HepG2 (cell line): ENCODE data around the gene EIF2AK2. TPM values are rescaled to one million over a fixed set of nuclear protein-coding genes. Genes with fewer than 3 reads are reported as not detected.

Experiments
- ATF7 ChIP-seq, 2 experiments: fragments of 450-650 bp in 1 of 2; sonication (generic) in 1 of 2; formaldehyde crosslinking in 1 of 2; IDR thresholded peaks; 2 replicates each; pipeline versions ENCODE4 v1.4.0 to v1.6.1; 2016 to 2020; ENCODE audit warnings: antibody characterized with exemption in 1 of 2, mild to moderate bottlenecking in 1 of 2, missing genetic modification reagents in 1 of 2
- CC2D1A ChIP-seq: sonication (generic); formaldehyde crosslinking; IDR thresholded peaks from 2 replicates; pipeline ENCODE4 v1.8.1; 2023; ENCODE audit warnings: mild to moderate bottlenecking, missing genetic modification reagents
- CHD2 ChIP-seq: IDR thresholded peaks from 2 replicates; pipeline ENCODE4 v1.6.1; 2011; ENCODE audit warnings: low read depth, low read length, improper control_type of control experiment
- GATAD1 ChIP-seq: IDR thresholded peaks from 2 replicates; pipeline ENCODE4 v1.6.1; 2016; ENCODE audit warnings: missing genetic modification reagents, missing compliant biosample characterization
- GLI4 ChIP-seq: sonication (generic); formaldehyde crosslinking; IDR thresholded peaks from 2 replicates; pipeline ENCODE4 v1.5.1; 2020; ENCODE audit warnings: missing genetic modification reagents, mild to moderate bottlenecking, moderate library complexity, borderline replicate concordance
- KMT2A ChIP-seq: sonication (generic); formaldehyde crosslinking; IDR thresholded peaks from 2 replicates; pipeline ENCODE4 v1.4.0; 2020; ENCODE audit warnings: missing genetic modification reagents
- RXRA ChIP-seq: sonication (generic); formaldehyde crosslinking; IDR thresholded peaks from 2 replicates; pipeline ENCODE4 v1.5.1; 2020; ENCODE audit warnings: missing genetic modification reagents
- SIN3B ChIP-seq: fragments of 150-350 bp; IDR thresholded peaks from 2 replicates; pipeline ENCODE4 v1.6.1; 2014; ENCODE audit warnings: low read length
- YEATS4 ChIP-seq: sonication (generic); formaldehyde crosslinking; IDR thresholded peaks from 2 replicates; pipeline ENCODE4 v1.4.0; 2020; ENCODE audit warnings: missing genetic modification reagents, borderline replicate concordance
- ZBTB1 ChIP-seq: sonication (generic); formaldehyde crosslinking; IDR thresholded peaks from 2 replicates; pipeline ENCODE4 v1.4.0; 2020; ENCODE audit warnings: missing genetic modification reagents, borderline replicate concordance
- ZNF274 ChIP-seq: sonication (generic); formaldehyde crosslinking; IDR thresholded peaks from 2 replicates; pipeline ENCODE4 v1.5.1; 2020; ENCODE audit warnings: mild to moderate bottlenecking, missing genetic modification reagents
- ZNF30 ChIP-seq: sonication (generic); formaldehyde crosslinking; IDR thresholded peaks from 2 replicates; pipeline ENCODE4 v1.5.0; 2020; ENCODE audit warnings: mild to moderate bottlenecking, missing genetic modification reagents
- ZNF510 ChIP-seq: sonication (generic); formaldehyde crosslinking; IDR thresholded peaks from 2 replicates; pipeline ENCODE4 v1.4.0; 2020; ENCODE audit warnings: low read depth, mild to moderate bottlenecking, missing genetic modification reagents
- ZNF572 ChIP-seq: sonication (generic); formaldehyde crosslinking; IDR thresholded peaks from 2 replicates; pipeline ENCODE4 v1.5.1; 2020; ENCODE audit warnings: mild to moderate bottlenecking, missing genetic modification reagents
- ZNF724P ChIP-seq: sonication (generic); formaldehyde crosslinking; IDR thresholded peaks from 2 replicates; pipeline ENCODE4 v1.8.0; 2022; ENCODE audit warnings: missing genetic modification reagents, borderline replicate concordance
- ZNF761 ChIP-seq: sonication (generic); formaldehyde crosslinking; conservative IDR thresholded peaks from 2 replicates; pipeline ENCODE4 v1.4.0; 2020; ENCODE audit warnings: mild to moderate bottlenecking, missing genetic modification reagents
- ZNF777 ChIP-seq: sonication (generic); formaldehyde crosslinking; IDR thresholded peaks from 2 replicates; pipeline ENCODE4 v1.4.0; 2020; ENCODE audit warnings: missing genetic modification reagents
- polyA plus RNA-seq, 8 experiments: library from polyadenylated mRNA; depleted of rRNA in 3 of 8; stranded (reverse) in 7 of 8; unstranded in 1 of 8; fragments of >200 nt; fragmentation: Illumina TruSeq in 4 of 8; extraction: Trizol in 4 of 8; gene quantifications; 2 replicates each; pipeline versions ENCODE4 v1.2.1 to v1.2.3, GENCODE V29; 2011 to 2016; ENCODE audit warnings: low read depth in 4 of 8, missing spikeins in 1 of 8, mixed read lengths in 1 of 8; ENCODE audit not compliant: insufficient read depth in 1 of 8
- total RNA-seq, 5 experiments: library from RNA; depleted of rRNA; stranded (reverse); fragments of >200 nt; fragmentation: Illumina TruSeq; extraction: Trizol; gene quantifications; 2 replicates each; pipeline ENCODE4 v1.2.3, GENCODE V29; 2016; ENCODE audit warnings: low read depth in 1 of 5
- TF ChIP-seq, protein P1 (sequence below): sonication (generic); formaldehyde crosslinking; IDR thresholded peaks from 2 replicates; pipeline ENCODE4 v1.4.0; 2020; ENCODE audit warnings: missing genetic modification reagents
- TF ChIP-seq, protein P2 (sequence below): sonication (generic); formaldehyde crosslinking; IDR thresholded peaks from 2 replicates; pipeline ENCODE4 v1.4.0; 2020; ENCODE audit warnings: mild to moderate bottlenecking, missing genetic modification reagents
- TF ChIP-seq, protein P3 (sequence below): sonication (generic); formaldehyde crosslinking; IDR thresholded peaks from 2 replicates; pipeline ENCODE4 v1.4.0; 2020; ENCODE audit warnings: mild to moderate bottlenecking, missing genetic modification reagents
- TF ChIP-seq, protein P4 (sequence below): sonication (generic); formaldehyde crosslinking; IDR thresholded peaks from 2 replicates; pipeline ENCODE4 v1.4.0; 2020; ENCODE audit warnings: mild to moderate bottlenecking, missing genetic modification reagents
- TF ChIP-seq, protein P5 (sequence below): sonication (generic); formaldehyde crosslinking; IDR thresholded peaks from 2 replicates; pipeline ENCODE4 v1.9.0; 2022; ENCODE audit warnings: missing genetic modification reagents, mild to moderate bottlenecking, borderline replicate concordance

EIF2AK2 gene
- total and polyA plus RNA-seq, 2 of the 13 experiments (the other 11 are each of a cell fraction or from before 2014, with no cell fraction given), result 10.2 to 26.1 TPM

DNA sequence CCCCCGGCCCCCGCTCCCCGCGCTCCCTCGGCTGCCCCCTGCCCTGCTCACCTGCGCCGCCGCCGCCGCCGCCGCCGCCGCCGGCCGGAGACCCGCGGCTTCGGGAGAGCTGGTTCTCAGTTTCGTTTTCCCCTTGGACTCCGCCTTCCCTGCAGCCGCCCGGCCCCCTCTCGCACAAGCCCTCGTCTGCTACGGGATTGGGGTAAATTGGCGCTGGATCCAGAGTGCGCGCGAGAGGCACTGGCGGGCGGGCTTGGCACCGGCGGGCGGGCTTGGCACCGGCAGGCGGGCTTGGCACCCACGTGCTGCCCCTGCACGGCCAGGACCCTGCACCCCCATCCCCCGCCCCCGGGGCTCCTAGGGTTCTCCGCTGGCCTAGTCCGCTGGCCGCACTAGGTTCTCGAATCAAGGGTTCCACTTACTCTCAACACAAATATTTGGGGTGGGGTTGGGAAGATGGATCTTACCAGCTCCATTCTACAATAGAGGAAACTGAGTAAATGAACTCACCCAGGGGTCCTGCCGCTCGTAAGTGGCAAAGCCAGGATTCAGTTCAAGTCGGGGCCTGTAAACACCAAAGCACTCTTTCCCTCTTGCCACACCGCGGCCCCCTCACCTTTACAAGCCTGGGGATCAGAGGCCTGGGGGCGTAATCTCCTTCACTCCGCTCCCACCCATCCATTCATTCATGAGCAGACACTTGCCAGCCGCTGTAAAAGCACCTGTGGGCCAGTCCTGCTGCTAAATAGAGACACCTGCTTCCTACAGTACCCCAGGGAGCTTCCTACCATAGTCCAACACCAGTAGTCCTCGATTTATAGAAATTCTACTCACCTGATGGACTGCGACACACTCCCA is at the start of gene EIF2AK2 (continued):
- TF ChIP-seq, protein P1, sequence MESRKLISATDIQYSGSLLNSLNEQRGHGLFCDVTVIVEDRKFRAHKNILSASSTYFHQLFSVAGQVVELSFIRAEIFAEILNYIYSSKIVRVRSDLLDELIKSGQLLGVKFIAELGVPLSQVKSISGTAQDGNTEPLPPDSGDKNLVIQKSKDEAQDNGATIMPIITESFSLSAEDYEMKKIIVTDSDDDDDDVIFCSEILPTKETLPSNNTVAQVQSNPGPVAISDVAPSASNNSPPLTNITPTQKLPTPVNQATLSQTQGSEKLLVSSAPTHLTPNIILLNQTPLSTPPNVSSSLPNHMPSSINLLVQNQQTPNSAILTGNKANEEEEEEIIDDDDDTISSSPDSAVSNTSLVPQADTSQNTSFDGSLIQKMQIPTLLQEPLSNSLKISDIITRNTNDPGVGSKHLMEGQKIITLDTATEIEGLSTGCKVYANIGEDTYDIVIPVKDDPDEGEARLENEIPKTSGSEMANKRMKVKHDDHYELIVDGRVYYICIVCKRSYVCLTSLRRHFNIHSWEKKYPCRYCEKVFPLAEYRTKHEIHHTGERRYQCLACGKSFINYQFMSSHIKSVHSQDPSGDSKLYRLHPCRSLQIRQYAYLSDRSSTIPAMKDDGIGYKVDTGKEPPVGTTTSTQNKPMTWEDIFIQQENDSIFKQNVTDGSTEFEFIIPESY (CRISPR knock-in tag), result 0 out of 2 replicates have a peak, but pooled peaks have one; percentile 20
- TF ChIP-seq ZNF761 (CRISPR knock-in tag), result peak; percentile 65; the same call in 1 of the 2 replicates
- TF ChIP-seq, protein P2, sequence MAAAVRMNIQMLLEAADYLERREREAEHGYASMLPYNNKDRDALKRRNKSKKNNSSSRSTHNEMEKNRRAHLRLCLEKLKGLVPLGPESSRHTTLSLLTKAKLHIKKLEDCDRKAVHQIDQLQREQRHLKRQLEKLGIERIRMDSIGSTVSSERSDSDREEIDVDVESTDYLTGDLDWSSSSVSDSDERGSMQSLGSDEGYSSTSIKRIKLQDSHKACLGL (CRISPR knock-in tag), result peak; percentile 53; the same call in 1 of the 2 replicates
- no peak for TF ChIP-seq ZNF274 (CRISPR knock-in tag)
- peak; percentile 95 for TF ChIP-seq CHD2
- peak; percentile 20; the same call in 1 of the 2 replicates for TF ChIP-seq ZNF777 (CRISPR knock-in tag)
- TF ChIP-seq ATF7 (IDR thresholded peaks at IDR 0.05), result no peak
- peak; percentile 43; the same call in 1 of the 2 replicates for TF ChIP-seq ATF7 (CRISPR knock-in tag; IDR thresholded peaks at IDR 0.05)
- peak; percentile 55; the same call in 1 of the 2 replicates for TF ChIP-seq RXRA
- TF ChIP-seq, protein P3, sequence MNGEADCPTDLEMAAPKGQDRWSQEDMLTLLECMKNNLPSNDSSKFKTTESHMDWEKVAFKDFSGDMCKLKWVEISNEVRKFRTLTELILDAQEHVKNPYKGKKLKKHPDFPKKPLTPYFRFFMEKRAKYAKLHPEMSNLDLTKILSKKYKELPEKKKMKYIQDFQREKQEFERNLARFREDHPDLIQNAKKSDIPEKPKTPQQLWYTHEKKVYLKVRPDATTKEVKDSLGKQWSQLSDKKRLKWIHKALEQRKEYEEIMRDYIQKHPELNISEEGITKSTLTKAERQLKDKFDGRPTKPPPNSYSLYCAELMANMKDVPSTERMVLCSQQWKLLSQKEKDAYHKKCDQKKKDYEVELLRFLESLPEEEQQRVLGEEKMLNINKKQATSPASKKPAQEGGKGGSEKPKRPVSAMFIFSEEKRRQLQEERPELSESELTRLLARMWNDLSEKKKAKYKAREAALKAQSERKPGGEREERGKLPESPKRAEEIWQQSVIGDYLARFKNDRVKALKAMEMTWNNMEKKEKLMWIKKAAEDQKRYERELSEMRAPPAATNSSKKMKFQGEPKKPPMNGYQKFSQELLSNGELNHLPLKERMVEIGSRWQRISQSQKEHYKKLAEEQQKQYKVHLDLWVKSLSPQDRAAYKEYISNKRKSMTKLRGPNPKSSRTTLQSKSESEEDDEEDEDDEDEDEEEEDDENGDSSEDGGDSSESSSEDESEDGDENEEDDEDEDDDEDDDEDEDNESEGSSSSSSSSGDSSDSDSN (CRISPR knock-in tag), result peak; percentile 85
- TF ChIP-seq YEATS4, result peak; percentile 29; the same call in 1 of the 2 replicates
- no peak for TF ChIP-seq ZBTB1
- TF ChIP-seq, protein P4, sequence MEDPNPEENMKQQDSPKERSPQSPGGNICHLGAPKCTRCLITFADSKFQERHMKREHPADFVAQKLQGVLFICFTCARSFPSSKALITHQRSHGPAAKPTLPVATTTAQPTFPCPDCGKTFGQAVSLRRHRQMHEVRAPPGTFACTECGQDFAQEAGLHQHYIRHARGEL (CRISPR knock-in tag), result no peak
- peak; percentile 81; the same call in 1 of the 2 replicates for TF ChIP-seq ZNF572 (CRISPR knock-in tag)
- TF ChIP-seq GLI4, result no peak
- TF ChIP-seq SIN3B, result peak; percentile 10; the same call in 1 of the 2 replicates
- TF ChIP-seq GATAD1 (CRISPR knock-in tag), result peak; percentile 62; the same call in 1 of the 2 replicates
- TF ChIP-seq KMT2A (CRISPR knock-in tag), result peak; percentile 94
- TF ChIP-seq CC2D1A (CRISPR knock-in tag), result no peak
- TF ChIP-seq ZNF510 (CRISPR knock-in tag), result peak; percentile 86; the same call in 1 of the 2 replicates
- TF ChIP-seq, protein P5, sequence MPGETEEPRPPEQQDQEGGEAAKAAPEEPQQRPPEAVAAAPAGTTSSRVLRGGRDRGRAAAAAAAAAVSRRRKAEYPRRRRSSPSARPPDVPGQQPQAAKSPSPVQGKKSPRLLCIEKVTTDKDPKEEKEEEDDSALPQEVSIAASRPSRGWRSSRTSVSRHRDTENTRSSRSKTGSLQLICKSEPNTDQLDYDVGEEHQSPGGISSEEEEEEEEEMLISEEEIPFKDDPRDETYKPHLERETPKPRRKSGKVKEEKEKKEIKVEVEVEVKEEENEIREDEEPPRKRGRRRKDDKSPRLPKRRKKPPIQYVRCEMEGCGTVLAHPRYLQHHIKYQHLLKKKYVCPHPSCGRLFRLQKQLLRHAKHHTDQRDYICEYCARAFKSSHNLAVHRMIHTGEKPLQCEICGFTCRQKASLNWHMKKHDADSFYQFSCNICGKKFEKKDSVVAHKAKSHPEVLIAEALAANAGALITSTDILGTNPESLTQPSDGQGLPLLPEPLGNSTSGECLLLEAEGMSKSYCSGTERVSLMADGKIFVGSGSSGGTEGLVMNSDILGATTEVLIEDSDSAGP (CRISPR knock-in tag), result peak; percentile 80; the same call in 1 of the 2 replicates
- TF ChIP-seq ZNF724P (CRISPR knock-in tag), result peak; percentile 37; the same call in 1 of the 2 replicates
- 0 out of 2 replicates have a peak, but pooled peaks have one; percentile 11 for TF ChIP-seq ZNF30 (CRISPR knock-in tag)
